Natural killer cell (primary cell): Measurements from ENCODE around the gene ANKRD17. TPM values are rescaled to one million over a fixed set of nuclear protein-coding genes. Genes with fewer than 3 reads are reported as not detected.

Experiments
- ATAC-seq, 3 donors: fragments of 150-1000 bp in 2 of 3; fragments of 200-7000 bp in 1 of 3; cut with Tn5 transposase; 1 replicate in 1 of 3; 2 replicates in 2 of 3; pipeline ENCODE4 v1.10.0; 2021; ENCODE audit warnings: mild to moderate bottlenecking in 2 of 3, moderate library complexity in 2 of 3
- DNase-seq, 2 donors: peaks; one replicate each; pipeline versions ENCODE4 v3.0.0 to v3.0.0-alpha.2; 2013 to 2021; ENCODE audit warnings: mixed read lengths in 1 of 2
- H3K27ac ChIP-seq: one replicate; pipeline ENCODE4 v1.5.1; 2013; ENCODE audit warnings: mild to moderate bottlenecking, low read length
- H3K27me3 ChIP-seq: one replicate; pipeline ENCODE4 v1.6.1; 2013; ENCODE audit warnings: low read length; ENCODE audit not compliant: control insufficient read depth, insufficient read depth
- H3K36me3 ChIP-seq: one replicate; pipeline ENCODE4 v1.6.1; 2013; ENCODE audit warnings: low read length; ENCODE audit not compliant: control insufficient read depth, insufficient read depth
- H3K4me1 ChIP-seq: one replicate; pipeline ENCODE4 v1.6.1; 2013; ENCODE audit warnings: low read length; ENCODE audit not compliant: control insufficient read depth, insufficient read depth
- H3K4me3 ChIP-seq: one replicate; pipeline ENCODE4 v1.5.1; 2013; ENCODE audit warnings: low read length
- H3K9me3 ChIP-seq: one replicate; pipeline ENCODE4 v1.6.1; 2013; ENCODE audit warnings: low read length; ENCODE audit not compliant: control insufficient read depth, insufficient read depth
- H3K27ac Mint-ChIP-seq, 2 donors: one replicate each; pipeline ENCODE4 v1.8.0; 2022; ENCODE audit warnings: mild to moderate bottlenecking in 2 of 2, mixed read lengths in 2 of 2, moderate library complexity in 1 of 2
- H3K27me3 Mint-ChIP-seq, 2 donors: one replicate each; pipeline ENCODE4 v1.8.0; 2022; ENCODE audit warnings: low read depth in 2 of 2, mixed read lengths in 2 of 2
- H3K36me3 Mint-ChIP-seq: one replicate; pipeline ENCODE4 v1.8.0; 2022; ENCODE audit warnings: mixed read lengths
- H3K4me1 Mint-ChIP-seq, 2 donors: one replicate each; pipeline ENCODE4 v1.8.0; 2022; ENCODE audit warnings: mixed read lengths in 2 of 2
- H3K4me3 Mint-ChIP-seq: one replicate; pipeline ENCODE4 v1.8.0; 2022; ENCODE audit warnings: mild to moderate bottlenecking, moderate library complexity, mixed read lengths
- H3K9me3 Mint-ChIP-seq, 2 donors: one replicate each; pipeline ENCODE4 v1.8.0; 2022; ENCODE audit warnings: mixed read lengths in 2 of 2
- WGBS: methylation state at CpG from one replicate; pipeline ENCODE4 v1.1.7; 2013; ENCODE audit warnings: missing lambda C conversion rate; ENCODE audit not compliant: insufficient coverage; 5-methylcytosine and 5-hydroxymethylcytosine counted together
- intact Hi-C: fragments of 100-400 bp; cut with micrococcal nuclease; formaldehyde crosslinking; loops from one replicate; pipeline ENCODE4 v1.14.2; 2022
- total RNA-seq, 4 donors: library from RNA; stranded (reverse); fragments of 120-200 nt in 1 of 4; gene quantifications; one replicate each; pipeline versions ENCODE4 v1.2.3 to v1.2.4, GENCODE V29; 2013 to 2022
- TF ChIP-seq, protein P1 (sequence below): fragments of 200-600 bp; IDR thresholded peaks from one replicate; pipeline ENCODE4 v1.8.0; 2022; ENCODE audit warnings: antibody characterized with exemption

The ANKRD17 gene
- total RNA-seq, 3 donors from 2014 or later (not counting 1 experiment from before 2014, with no cell fraction given) = 51.8 to 70.2 (median 63.0) TPM

DNA sequence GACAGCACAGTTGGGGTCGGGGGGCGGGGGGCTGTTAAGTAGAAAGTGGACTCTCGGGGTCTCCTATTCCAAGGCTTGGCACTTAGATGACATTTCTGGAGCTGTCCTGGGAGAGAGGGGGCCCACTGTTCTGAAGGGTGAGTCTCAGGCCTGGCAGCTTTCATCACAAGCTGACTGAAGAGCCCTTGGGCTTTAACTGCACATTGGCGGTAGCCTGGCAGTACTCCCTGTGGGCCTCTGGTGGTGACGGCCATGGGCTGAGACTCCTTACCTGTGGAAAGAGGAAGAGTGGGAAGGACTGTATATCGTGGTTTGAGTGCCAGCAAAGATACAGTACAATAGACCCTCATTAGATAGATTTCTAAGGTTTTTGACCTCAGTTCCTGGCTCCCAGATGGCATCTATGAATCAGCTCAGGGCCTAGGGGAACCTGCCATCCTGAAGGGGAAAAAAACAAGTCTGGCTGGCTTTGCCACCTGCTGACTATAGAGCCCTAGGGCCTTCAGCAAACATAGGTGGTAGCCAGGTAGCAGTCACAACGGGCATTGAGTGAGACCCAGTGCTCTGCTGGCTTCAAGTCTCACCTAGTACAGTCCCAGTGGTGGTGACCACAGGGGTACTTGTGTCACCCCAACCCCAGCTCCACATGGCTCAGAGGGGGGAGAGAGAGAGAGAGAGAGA, 87.9 kb downstream of the ANKRD17 start:
- H3K36me3 Mint-ChIP-seq = peaks cover 44% of the 10 kb centered on the region
- Histone ChIP-seq H3K9me3 (no peaks in the 10 kb centered on the region), H3K27ac (no peak overlapping the region), H3K4me1 (no peaks in the 10 kb centered on the region), H3K36me3 (peaks cover 63% of the 10 kb centered on the region), H3K27me3 (no peaks in the 10 kb centered on the region), H3K4me3 (no peak overlapping the region)
- no peak for DNase-seq
- H3K4me1 Mint-ChIP-seq = peaks cover 48 to 55% of the 10 kb centered on the region in 2 donors
- H3K27ac Mint-ChIP-seq = peak overlapping the region in 1 of 2 donors; percentile 84
- TF ChIP-seq, protein P1, sequence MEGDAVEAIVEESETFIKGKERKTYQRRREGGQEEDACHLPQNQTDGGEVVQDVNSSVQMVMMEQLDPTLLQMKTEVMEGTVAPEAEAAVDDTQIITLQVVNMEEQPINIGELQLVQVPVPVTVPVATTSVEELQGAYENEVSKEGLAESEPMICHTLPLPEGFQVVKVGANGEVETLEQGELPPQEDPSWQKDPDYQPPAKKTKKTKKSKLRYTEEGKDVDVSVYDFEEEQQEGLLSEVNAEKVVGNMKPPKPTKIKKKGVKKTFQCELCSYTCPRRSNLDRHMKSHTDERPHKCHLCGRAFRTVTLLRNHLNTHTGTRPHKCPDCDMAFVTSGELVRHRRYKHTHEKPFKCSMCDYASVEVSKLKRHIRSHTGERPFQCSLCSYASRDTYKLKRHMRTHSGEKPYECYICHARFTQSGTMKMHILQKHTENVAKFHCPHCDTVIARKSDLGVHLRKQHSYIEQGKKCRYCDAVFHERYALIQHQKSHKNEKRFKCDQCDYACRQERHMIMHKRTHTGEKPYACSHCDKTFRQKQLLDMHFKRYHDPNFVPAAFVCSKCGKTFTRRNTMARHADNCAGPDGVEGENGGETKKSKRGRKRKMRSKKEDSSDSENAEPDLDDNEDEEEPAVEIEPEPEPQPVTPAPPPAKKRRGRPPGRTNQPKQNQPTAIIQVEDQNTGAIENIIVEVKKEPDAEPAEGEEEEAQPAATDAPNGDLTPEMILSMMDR = no peak
- H3K9me3 Mint-ChIP-seq = peaks cover 2% of the 10 kb centered on the region in 2 donors
- intact Hi-C loops = no loop called here
- no peak for ATAC-seq
- H3K4me3 Mint-ChIP-seq = no peak overlapping the region
- WGBS = 94% methylated on average over 7 of the region's 7 CpGs
- H3K27me3 Mint-ChIP-seq = no peaks in the 10 kb centered on the region

DNA sequence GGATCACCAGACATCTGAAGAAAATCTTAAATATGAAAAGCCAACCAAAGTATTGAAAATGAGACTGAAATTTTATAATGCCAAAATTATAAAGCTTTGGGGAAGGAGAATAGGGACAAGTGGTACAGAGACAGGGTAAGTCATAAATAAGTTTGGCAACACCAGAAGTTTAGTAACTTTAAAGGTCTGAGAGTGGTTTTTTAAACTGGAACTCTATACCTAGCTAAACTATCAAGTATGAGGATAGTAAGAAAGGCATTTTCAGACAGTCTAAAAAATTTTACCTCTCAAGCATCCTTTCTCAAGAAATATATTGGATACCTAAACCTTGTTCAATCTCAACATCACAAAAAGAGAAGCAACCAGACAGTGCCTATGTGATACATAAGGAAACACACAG, 92.4 kb downstream of the ANKRD17 start:
- Histone ChIP-seq H3K4me1 (no peaks in the 10 kb centered on the region), H3K4me3 (no peak overlapping the region), H3K27ac (no peak overlapping the region), H3K36me3 (peaks cover 51% of the 10 kb centered on the region), H3K9me3 (no peaks in the 10 kb centered on the region), H3K27me3 (no peaks in the 10 kb centered on the region)
- no peak for ATAC-seq
- intact Hi-C loops = no loop called here
- Mint-ChIP-seq H3K36me3 (peaks cover 18% of the 10 kb centered on the region), H3K9me3 (peaks cover 2% of the 10 kb centered on the region in 2 donors), H3K27ac (no peak overlapping the region), H3K27me3 (no peaks in the 10 kb centered on the region), H3K4me3 (no peak overlapping the region), H3K4me1 (peaks cover 18 to 23% of the 10 kb centered on the region in 2 donors)
- DNase-seq = no peak
- TF ChIP-seq, protein P1 = no peak

DNA sequence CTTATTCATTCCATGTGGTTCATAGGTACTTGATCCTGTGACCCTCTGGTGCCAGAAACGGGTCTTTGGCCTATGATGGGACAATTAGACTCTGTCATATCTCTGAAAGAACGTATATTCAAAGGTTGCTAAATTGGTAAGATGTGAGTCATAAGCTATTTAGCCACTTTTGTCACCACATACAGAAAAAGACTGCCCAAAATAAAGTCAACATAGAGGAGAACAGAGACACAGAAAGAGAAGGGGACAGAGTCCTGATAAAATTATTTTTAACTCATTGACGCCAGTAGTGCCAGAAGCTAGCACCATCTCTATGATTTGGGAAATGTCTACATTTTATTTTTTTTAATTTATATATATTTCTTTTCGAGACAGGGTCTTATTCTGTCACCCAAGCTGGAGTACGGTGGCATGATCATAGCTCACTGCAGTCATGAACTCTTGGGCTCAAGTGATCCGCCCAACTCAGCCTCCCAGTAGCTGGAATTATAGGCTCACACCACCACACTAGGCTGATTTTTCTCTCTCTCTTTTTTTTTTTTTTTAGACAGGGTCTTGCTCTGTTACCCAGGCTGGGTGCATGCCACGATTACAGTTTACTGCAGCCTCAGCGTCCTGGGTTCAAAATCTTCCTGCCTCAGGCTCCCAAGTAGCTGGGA, 96.9 kb downstream of the ANKRD17 start:
- Mint-ChIP-seq H3K9me3 (peaks cover 2% of the 10 kb centered on the region in 2 donors), H3K27ac (peak overlapping the region in 1 of 2 donors; percentile 32), H3K4me3 (no peak overlapping the region), H3K27me3 (no peaks in the 10 kb centered on the region), H3K4me1 (peaks cover 19 to 28% of the 10 kb centered on the region in 2 donors), H3K36me3 (peaks cover 14% of the 10 kb centered on the region)
- TF ChIP-seq, protein P1 = no peak
- no peaks in the 10 kb centered on the region for H3K9me3 ChIP-seq
- H3K4me3 ChIP-seq = no peak overlapping the region
- WGBS = 90% methylated on average over 7 of the region's 8 CpGs
- DNase-seq (no peak), ATAC-seq (no peak)
- H3K27ac ChIP-seq = no peak overlapping the region
- H3K4me1 ChIP-seq = no peaks in the 10 kb centered on the region
- intact Hi-C loops = no loop called here
- H3K27me3 ChIP-seq = no peaks in the 10 kb centered on the region
- H3K36me3 ChIP-seq = peaks cover 30% of the 10 kb centered on the region
